Middle frontal gyrus (tissue), 1 donor: ENCODE results near the gene PLB1.

Source experiments
- DNase-seq: peaks from one replicate; pipeline ENCODE4 v3.0.0-alpha.2; 2015; ENCODE audit warnings: low spot score; ENCODE audit errors: extremely low spot score

Gene PLB1

GRCh38 chr2:28643911-28644334, 148.1 kb downstream of the PLB1 start:
- no peak for DNase-seq

DNA sequence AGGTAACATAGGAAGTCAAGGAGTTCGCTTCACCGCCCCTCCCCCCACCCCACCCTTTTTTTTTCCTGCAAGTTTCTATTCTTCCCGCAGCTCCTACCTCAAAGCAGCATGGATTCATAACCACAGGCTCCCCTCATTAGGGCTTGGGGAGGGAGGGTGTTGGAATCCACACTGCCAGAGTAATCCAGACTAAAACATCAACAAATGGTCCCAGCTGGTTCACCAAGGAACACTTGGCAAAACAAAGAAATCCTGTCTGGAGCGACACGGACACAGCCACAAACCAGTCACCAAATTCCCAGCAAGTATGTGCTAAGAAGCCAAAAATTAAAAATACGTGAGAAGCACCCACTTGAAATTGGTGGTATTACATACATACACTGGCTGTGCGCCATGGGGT, 148.9 kb downstream of the PLB1 start:
- no peak for DNase-seq

- no peak for DNase-seq
Measured at GRCh38 chr2:28645553-28645952, 149.7 kb downstream of the PLB1 start.

- no peak for DNase-seq
Measured at GRCh38 chr2:28647682-28648081, 151.8 kb downstream of the PLB1 start.

DNA sequence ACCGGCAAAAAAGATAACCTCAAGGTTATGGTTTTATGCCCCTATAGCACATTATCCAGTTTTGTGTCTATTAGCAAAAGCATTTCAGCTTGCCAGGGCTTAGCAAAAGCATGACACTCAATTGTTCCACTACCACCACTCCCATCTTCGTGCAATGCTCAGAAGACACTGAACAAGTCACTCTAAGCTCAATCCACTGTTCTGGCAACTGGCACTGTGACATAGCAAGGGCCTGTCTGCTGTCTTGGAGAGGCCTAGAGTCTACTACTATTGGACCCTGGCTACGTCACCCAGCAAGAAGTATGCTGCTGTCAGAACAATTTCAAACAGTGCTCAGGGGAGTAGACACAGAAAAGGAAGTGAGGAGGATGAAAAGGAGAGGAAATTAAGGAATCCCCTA, 152.3 kb downstream of the PLB1 start:
- DNase-seq = no peak

DNA sequence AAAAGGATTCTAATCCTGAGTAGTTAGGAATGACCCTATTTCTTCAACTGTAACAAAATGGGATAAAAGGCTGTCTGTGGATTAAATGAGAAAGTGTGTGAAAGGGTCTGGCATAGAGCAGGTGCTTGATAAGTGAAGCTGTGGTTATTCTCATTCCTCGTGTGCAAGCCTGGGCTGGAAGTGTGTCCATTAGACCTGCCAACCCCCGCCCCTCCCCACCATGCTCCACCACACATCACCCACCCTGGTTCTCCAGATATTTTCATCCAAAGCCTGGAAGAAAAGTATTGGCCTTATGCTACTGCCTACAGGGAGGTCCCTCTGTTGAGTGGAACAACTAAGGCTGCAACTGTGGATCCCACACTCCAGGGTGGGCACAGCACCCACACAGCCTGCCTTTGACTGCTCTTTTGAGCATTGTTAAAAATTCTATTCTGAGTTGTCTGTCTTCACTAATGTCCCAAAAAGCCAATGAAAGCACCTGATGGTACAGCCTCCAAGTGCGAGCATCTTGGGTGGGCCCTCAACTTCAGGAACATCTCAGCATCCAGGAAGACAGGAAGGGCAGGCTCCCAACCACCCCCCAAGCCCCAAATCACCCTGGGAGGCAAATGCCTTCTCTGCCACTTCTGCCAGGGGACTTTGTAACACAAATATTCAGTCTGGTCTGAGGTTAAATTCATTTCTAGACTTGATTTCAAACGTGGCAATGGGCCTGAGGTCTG, 153.0 kb downstream of the PLB1 start:
- no peak for DNase-seq

DNA sequence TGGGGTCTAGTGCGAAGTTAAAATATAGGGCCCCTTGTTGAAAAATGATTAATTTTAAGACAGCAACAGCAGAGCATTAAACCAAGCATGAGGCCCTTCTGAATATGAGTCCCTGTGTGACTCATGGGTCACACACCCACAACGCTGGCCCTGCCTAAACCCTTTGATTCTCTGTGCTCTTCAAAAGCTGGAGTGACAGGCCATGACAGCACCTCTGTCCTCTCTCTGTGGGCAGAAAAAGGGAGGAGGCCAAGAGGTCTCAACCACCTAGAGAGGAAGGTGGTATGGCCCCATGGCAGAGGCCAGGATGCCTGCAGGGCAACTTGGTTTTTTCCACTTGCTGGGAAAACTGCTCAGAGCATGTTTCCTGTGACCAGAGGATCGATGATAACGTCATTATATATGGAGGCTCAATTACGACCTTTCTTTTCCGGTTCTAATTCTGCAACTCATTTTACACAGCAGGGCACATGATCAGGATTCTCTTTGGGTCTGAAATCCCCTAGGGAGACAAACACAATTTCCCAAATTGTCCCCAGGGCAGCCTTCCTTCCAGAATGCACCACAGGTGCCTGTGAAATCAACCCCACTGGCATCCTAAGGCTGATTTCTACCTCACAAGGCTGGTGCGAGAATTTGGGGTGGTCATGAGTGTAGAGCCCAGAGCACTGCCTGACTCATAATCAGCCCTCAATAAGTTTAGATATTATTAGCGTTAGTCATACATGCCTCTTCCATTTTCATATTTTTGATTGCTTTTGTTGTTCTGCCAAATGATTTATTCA, 153.8 kb downstream of the PLB1 start:
- DNase-seq = no peak

DNA sequence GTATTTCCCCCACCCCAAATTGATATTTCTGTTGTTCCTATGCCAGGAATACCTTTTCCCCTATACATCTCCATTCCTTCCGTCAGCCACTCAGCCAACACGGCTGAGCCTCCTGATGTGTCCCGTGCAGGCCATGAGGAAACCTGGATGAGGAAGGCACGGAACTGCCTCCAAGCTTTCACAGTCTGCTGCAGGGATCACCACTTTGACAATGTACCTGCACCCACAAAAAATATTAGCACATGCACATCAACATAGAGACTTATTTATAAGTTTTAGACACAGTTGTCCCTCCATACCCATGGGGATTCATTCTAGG, 154.4 kb downstream of the PLB1 start:
- DNase-seq = no peak

- DNase-seq = no peak
Measured at GRCh38 chr2:28652217-28652616, 156.4 kb downstream of the PLB1 start.

GRCh38 chr2:28653892-28654662, 158.2 kb downstream of the PLB1 start:
- DNase-seq = no peak

DNA sequence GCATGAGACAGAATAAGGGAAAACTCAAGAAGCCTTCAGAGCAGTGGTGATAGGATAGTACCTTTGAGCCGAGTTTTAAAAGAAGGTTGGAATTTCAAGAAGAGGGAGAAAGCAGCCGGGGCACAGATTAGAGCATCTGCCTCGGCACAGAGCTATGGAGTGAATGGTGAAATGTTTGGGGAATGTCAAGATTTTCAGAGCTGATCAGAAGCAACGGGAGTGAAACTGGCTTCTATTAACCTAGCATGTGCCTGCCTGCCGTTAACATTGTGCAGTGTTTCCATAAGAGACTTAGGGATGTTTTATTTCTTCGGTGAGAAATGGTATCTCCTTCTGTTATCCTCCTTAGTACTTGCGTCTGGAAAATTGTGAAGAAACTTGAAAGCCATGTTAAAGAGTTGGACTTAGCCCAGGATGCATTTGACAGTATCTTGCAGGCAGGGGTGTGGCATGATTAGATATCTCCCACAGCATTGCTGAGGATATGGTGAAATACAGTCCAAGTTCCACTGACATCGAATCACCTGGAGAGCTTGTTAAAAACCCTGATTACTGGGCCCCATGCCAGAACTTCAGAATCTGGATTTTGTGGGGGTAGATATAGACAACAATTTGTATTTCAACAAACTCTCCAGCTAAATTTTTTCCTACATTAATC, 158.9 kb downstream of the PLB1 start:
- no peak for DNase-seq

DNA sequence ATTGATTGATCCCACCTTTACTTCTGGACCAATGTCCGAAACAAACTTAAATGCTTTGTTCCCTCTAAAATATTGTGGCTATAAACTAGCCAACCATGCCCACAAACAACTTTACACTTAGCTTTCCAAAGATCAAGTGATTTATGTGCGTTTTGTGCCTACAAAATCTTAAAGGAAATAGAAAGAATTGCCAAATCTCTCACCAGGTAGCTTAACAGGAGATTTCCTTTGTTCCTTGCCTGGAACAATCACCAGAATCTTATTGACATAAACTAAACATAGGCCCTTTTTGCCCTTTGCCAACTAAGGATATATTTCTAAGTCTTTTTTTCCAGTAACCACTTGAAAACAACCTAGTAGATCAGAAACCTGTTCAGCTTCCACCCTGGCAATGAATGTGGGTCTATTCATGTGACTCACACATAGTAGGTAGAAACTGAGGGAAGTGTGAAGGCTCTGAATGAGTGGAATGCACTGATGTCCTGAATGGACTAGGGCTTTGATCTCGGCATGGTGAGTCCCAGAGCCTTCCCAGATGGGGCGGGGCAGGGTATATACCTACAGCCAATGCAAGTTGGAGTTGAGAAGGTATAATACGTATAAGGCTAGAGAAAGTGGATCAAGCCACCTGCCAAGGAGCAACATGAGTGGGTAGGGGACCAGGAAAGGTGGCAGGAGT, 161.2 kb downstream of the PLB1 start:
- DNase-seq = no peak

DNA sequence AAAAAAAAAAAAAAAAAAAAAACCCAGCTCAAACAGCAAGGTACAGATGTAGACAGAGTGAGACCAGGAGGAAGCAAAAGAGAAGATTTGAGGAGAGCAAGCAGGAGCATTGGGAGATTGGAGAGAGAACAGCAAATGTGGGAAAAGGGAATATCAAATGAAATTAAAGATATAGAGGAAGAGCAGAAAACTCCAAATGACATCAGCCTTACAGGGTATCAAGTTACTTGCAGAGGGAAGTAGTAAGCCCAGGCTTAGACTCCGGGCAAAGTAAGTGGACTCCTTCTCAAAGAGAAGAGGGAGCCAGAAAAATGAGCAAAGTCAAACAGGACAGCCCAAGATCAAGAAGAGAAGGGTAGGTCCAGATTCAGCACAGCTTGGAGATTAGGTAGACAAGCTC, 162.5 kb downstream of the PLB1 start:
- DNase-seq = no peak

GRCh38 chr2:28659127-28659526, 163.3 kb downstream of the PLB1 start:
- no peak for DNase-seq

- no peak for DNase-seq
Measured at GRCh38 chr2:28661589-28662001, 165.7 kb downstream of the PLB1 start.

DNA sequence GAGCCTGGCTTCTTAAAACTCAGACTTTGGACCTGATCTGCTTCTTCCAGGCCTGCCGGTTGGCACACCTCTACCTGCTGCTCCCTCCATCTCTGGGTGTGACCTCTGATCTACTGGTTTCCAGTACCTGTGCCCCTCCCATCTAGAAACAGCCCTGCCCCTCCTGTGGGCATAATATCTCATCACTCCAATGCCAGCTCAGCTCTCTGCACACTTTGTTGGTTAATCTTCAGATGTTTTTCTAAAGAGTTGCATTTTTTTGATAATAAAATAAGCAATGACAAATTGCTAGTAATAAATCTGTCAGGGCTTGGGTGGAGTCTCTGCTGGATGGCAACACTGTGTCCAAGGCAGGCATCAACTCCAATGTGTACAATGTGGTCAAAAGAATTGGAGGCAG, 166.2 kb downstream of the PLB1 start:
- DNase-seq = no peak

DNA sequence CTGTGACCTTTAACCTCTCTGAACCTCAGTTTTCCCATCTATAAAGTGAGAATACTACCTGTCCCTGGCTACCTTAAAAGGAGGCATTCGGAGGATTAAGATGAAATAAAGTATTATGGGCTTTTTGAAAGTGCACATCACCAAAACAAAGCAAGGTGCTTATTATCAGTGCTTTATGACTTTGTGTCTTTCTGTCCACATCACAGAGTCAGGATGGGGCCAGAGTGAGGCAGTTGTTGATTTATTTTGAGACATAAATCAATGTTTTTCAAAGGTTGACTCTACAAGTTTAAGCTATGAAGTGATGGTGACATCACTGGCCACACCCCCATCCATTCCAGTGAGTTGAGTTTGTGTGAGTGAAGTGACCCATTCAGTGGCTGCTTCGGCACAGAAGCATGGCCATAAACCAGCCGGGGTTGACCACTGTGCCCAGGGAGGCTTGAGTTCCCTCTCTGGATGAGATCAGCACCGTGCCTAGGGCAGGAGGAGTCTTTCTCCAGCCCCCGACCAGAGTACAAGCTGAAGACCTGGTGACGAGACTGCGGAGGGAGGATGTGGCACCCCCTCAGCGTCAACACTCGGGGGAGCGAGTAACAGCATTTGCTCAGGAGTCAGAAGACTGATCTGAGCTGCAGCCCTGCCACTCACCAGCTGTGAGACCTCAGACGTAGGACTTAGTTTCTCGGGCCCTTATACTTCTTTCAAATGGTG, 166.8 kb downstream of the PLB1 start:
- no peak for DNase-seq

GRCh38 chr2:28663359-28663758, 167.5 kb downstream of the PLB1 start:
- DNase-seq = no peak

GRCh38 chr2:28664120-28664842, 168.4 kb downstream of the PLB1 start:
- no peak for DNase-seq
